Endothelial cell of umbilical vein (primary cell): ENCODE data around the gene LPAR3. TPM values are rescaled to one million over a fixed set of nuclear protein-coding genes. Genes with fewer than 3 reads are reported as not detected.

Source experiments
- BruUV-seq: library from RNA; stranded (reverse); fragments of 400-500 nt; replicated peaks from 2 replicates; lab custom pipeline; 2021; lab: Mats Ljungman, UMichigan
- CTCF ChIA-PET: fragments of 300-600, 350-600 bp; sonication (Branson Sonifier 250); formaldehyde crosslinking; loops from one replicate; lab custom pipeline; 2021; ENCODE audit warnings: antibody characterized with exemption, inconsistent platforms; lab: Charles Lee
- POLR2A ChIA-PET: fragments of 300-600, 350-600 bp; sonication (Branson Sonifier 250); formaldehyde crosslinking; loops from one replicate; lab custom pipeline; 2021; ENCODE audit warnings: antibody characterized with exemption, inconsistent platforms; lab: Charles Lee
- DNase-seq: peaks from one replicate; pipeline ENCODE4 v3.0.0-alpha.2; 2011; ENCODE audit warnings: low read depth, low spot score
- FAIRE-seq: peaks from 2 replicates; lab custom pipeline; 2011; peaks lifted over from hg19 to GRCh38; lab: Jason Lieb, UNC
- H2AFZ ChIP-seq: 2 replicates; pipeline ENCODE4 v1.6.0; 2012; ENCODE audit warnings: low read depth, low read length, control low read depth, inconsistent platforms
- H3K27ac ChIP-seq: 2 replicates; pipeline ENCODE4 v1.5.1; 2011; ENCODE audit warnings: low read depth, mild to moderate bottlenecking, control low read depth, low read length, moderate library complexity; ENCODE audit not compliant: insufficient read depth
- H3K27me3 ChIP-seq, 2 experiments: 2 replicates each; pipeline versions ENCODE4 v1.6.0 to v1.6.1; 2011; ENCODE audit warnings: low read length in 2 of 2, mixed read lengths in 1 of 2; ENCODE audit not compliant: control insufficient read depth in 2 of 2, insufficient read depth in 2 of 2
- H3K36me3 ChIP-seq, 2 experiments: 2 replicates in 1 of 2; 3 replicates in 1 of 2; pipeline ENCODE4 v1.5.1; 2011; ENCODE audit warnings: low read length in 2 of 2, mild to moderate bottlenecking in 1 of 2, moderate library complexity in 1 of 2; ENCODE audit not compliant: control insufficient read depth in 2 of 2, insufficient read depth in 2 of 2; ENCODE audit errors: extremely low read depth in 1 of 2
- H3K4me1 ChIP-seq: 3 replicates; pipeline ENCODE4 v1.5.1; 2011; ENCODE audit warnings: mild to moderate bottlenecking, low read length; ENCODE audit not compliant: control insufficient read depth, insufficient read depth; ENCODE audit errors: extremely low read depth
- H3K4me2 ChIP-seq: 2 replicates; pipeline ENCODE4 v1.6.1; 2011; ENCODE audit warnings: low read length, control low read depth, mixed read lengths; ENCODE audit not compliant: insufficient read depth
- H3K4me3 ChIP-seq, 3 experiments: fragments of 200-600 bp in 1 of 3; sonication (generic), shearing (Covaris generic) in 1 of 3; replicated peaks in 1 of 3; 2 replicates each; pipeline ENCODE4 v1.5.1; 2011 to 2016; ENCODE audit warnings: control low read depth in 3 of 3, low read length in 3 of 3, mild to moderate bottlenecking in 2 of 3, inconsistent platforms in 1 of 3, low read depth in 1 of 3, moderate library complexity in 1 of 3; ENCODE audit not compliant: insufficient read depth in 1 of 3
- H3K79me2 ChIP-seq: 2 replicates; pipeline ENCODE4 v1.6.0; 2012; ENCODE audit warnings: low read length, inconsistent platforms; ENCODE audit not compliant: control insufficient read depth, insufficient read depth
- H3K9ac ChIP-seq: replicated peaks from 2 replicates; pipeline ENCODE3; 2011; ENCODE audit warnings: low read length, control low read depth; ENCODE audit not compliant: insufficient read depth; ENCODE audit errors: extremely low read depth
- H3K9me1 ChIP-seq: replicated peaks from 3 replicates; pipeline ENCODE4 v1.6.0; 2011; ENCODE audit warnings: mild to moderate bottlenecking, low read length; ENCODE audit not compliant: control insufficient read depth, insufficient read depth; ENCODE audit errors: extremely low read depth
- H3K9me3 ChIP-seq: replicated peaks from 2 replicates; pipeline ENCODE4 v1.5.1; 2012; ENCODE audit warnings: low read length, inconsistent platforms; ENCODE audit not compliant: control insufficient read depth, insufficient read depth
- H4K20me1 ChIP-seq: replicated peaks from 2 replicates; pipeline ENCODE3; 2011; ENCODE audit warnings: mild to moderate bottlenecking, low read length; ENCODE audit not compliant: control insufficient read depth, insufficient read depth; ENCODE audit errors: extremely low read depth
- CTCF ChIP-seq, 2 donors: IDR thresholded peaks; 1 replicate in 1 of 2; 2 replicates in 1 of 2; pipeline ENCODE4 v1.5.1; 2011; ENCODE audit warnings: low read length in 2 of 2, mild to moderate bottlenecking in 2 of 2, moderate library complexity in 2 of 2, control low read depth in 1 of 2, inconsistent platforms in 1 of 2, low read depth in 1 of 2; ENCODE audit not compliant: insufficient read depth in 1 of 2; ENCODE audit errors: extremely low read depth in 1 of 2
- EZH2 ChIP-seq: IDR thresholded peaks from 2 replicates; pipeline ENCODE4 v1.6.1; 2012; ENCODE audit warnings: borderline replicate concordance, low read depth, mild to moderate bottlenecking, moderate library complexity, low read length, inconsistent platforms; ENCODE audit not compliant: severe bottlenecking
- FOS ChIP-seq: IDR thresholded peaks from 2 replicates; pipeline ENCODE4 v1.6.1; 2011; ENCODE audit warnings: mild to moderate bottlenecking, low read length, moderate library complexity, borderline replicate concordance; ENCODE audit not compliant: insufficient read depth
- GATA2 ChIP-seq: IDR thresholded peaks from 2 replicates; pipeline ENCODE4 v1.7.0; 2011; ENCODE audit warnings: low read depth, mild to moderate bottlenecking, moderate library complexity, mixed read lengths, low read length; ENCODE audit not compliant: insufficient read length, insufficient read depth
- JUN ChIP-seq: IDR thresholded peaks from 2 replicates; pipeline ENCODE4 v1.6.1; 2011; ENCODE audit warnings: borderline replicate concordance, low read depth; ENCODE audit not compliant: insufficient read length, insufficient read depth
- MYC ChIP-seq: IDR thresholded peaks from one replicate; pipeline ENCODE4 v1.6.1; 2011; ENCODE audit warnings: mild to moderate bottlenecking, low read depth, low read length
- POLR2A ChIP-seq: IDR thresholded peaks from 2 replicates; pipeline ENCODE4 v1.6.1; 2012; ENCODE audit warnings: low read depth, mild to moderate bottlenecking, control low read depth, low read length
- POLR2AphosphoS5 ChIP-seq: IDR thresholded peaks from 2 replicates; pipeline ENCODE4 v1.6.1; 2012; ENCODE audit warnings: low read depth, mild to moderate bottlenecking, control low read depth, low read length, moderate library complexity; ENCODE audit not compliant: insufficient read depth
- dilution Hi-C: fragments of 300-500 bp; cut with MboI; formaldehyde crosslinking; loops from one replicate; pipeline ENCODE4 v1.15.0; 2019; ENCODE audit warnings: low sequenced_read_pairs; ENCODE audit not compliant: extremely low pct_ligation_motif_present
- intact Hi-C: fragments of 100-400 bp; cut with micrococcal nuclease; formaldehyde crosslinking; loops from one replicate; pipeline ENCODE4 v1.10.0; 2022
- polyA plus RNA-seq, 4 experiments: library from polyadenylated mRNA; depleted of rRNA in 3 of 4; stranded (reverse) in 3 of 4; unstranded in 1 of 4; fragments of >200 nt; gene quantifications; 2 replicates each; pipeline versions ENCODE4 v1.2.1 to v1.2.3, GENCODE V29; 2011 to 2012; ENCODE audit warnings: missing spikeins in 1 of 4
- total RNA-seq: library from RNA; stranded (reverse); gene quantifications from 2 replicates; pipeline ENCODE4 v1.2.3, GENCODE V29; 2021
- TF ChIP-seq, protein P1 (sequence below): IDR thresholded peaks from 2 replicates; pipeline ENCODE4 v1.6.1; 2011; ENCODE audit not compliant: insufficient read depth, insufficient read length

LPAR3 gene
- total and polyA plus RNA-seq, 2 donors (not counting 3 experiments of a cell fraction or from before 2014, with no cell fraction given), result not detected

- Histone ChIP-seq H3K79me2 (no peaks in the 10 kb centered on the region), H3K9me1 (no peaks in the 10 kb centered on the region), H3K9me3 (no peaks in the 10 kb centered on the region), H3K4me2 (no peak overlapping the region), H2AFZ (no peak overlapping the region), H3K4me1 (no peaks in the 10 kb centered on the region), H3K9ac (no peak overlapping the region), H3K27me3 (peaks cover 5 to 26% of the 10 kb centered on the region in 2 experiments), H3K36me3 (no peaks in the 10 kb centered on the region), H4K20me1 (no peaks in the 10 kb centered on the region), H3K27ac (no peak overlapping the region), H3K4me3 (no peak overlapping the region)
- dilution Hi-C loops, result no loop called here
- TF ChIP-seq JUN (no peak), FOS (no peak), MYC (no peak), EZH2 (no peak), GATA2 (no peak), CTCF (IDR thresholded peaks at IDR 0.05; ENCODE audit: extremely low read depth in 1 of 2, insufficient read depth in 1 of 2, low read depth in 1 of 2, low read length in 2 of 2) (no peak), POLR2AphosphoS5 (no peak), POLR2A (no peak)
- TF ChIP-seq, protein P1, sequence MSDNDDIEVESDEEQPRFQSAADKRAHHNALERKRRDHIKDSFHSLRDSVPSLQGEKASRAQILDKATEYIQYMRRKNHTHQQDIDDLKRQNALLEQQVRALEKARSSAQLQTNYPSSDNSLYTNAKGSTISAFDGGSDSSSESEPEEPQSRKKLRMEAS, result no peak
- DNase-seq (no peak), FAIRE-seq (no peak)
- ChIA-PET POLR2A (no interaction called here), CTCF (interaction anchor here (0.8 kb wide), 1 partner anchor 98 kb away, joined by 3 read pairs; no protein-coding TSS in a partner anchor)
- no TSS peak for BruUV-seq
- intact Hi-C loops, result no loop called here
Observed at GRCh38 chr1:84870591-84870990, 22.4 kb downstream of the LPAR3 start.
